Measurements from ENCODE around the gene BANP.
"Not testable (repeated sequence)": the region's sequence is repeated elsewhere in the genome, so short reads cannot be mapped to it uniquely, and the experiment has no call there.

Gene BANP

GRCh38 chr16:87950765-87951551 lies at the start of gene BANP:
BANP (plus strand) TSS chr16:87951434; CDS start chr16:87975116, 23,682 bp downstream.
- peak; percentile 97 for DNase-seq

- not testable (repeated sequence) for DNase-seq
Measured at GRCh38 chr16:87904963-87905362, 46.3 kb upstream of the BANP start.

- not testable (repeated sequence) for DNase-seq
Measured at GRCh38 chr16:87905521-87905920, 45.7 kb upstream of the BANP start.

- not testable (repeated sequence) for DNase-seq
Measured at GRCh38 chr16:87908101-87908500, 43.1 kb upstream of the BANP start.

GRCh38 chr16:87909203-87909935 lies 41.9 kb upstream of the BANP start:
- DNase-seq = peak; percentile 38

- DNase-seq = peak; percentile 68
Measured at GRCh38 chr16:87911106-87911763, 40.0 kb upstream of the BANP start.

- not testable (repeated sequence) for DNase-seq
Measured at GRCh38 chr16:87912691-87913090, 38.5 kb upstream of the BANP start.

- DNase-seq = not testable (repeated sequence)
Measured at GRCh38 chr16:87914021-87914725, 37.1 kb upstream of the BANP start.

GRCh38 chr16:87914812-87915211 lies 36.4 kb upstream of the BANP start:
- DNase-seq = no peak

- no peak for DNase-seq
Measured at GRCh38 chr16:87917503-87917902, 33.7 kb upstream of the BANP start.

GRCh38 chr16:87918338-87918737 lies 32.9 kb upstream of the BANP start:
- no peak for DNase-seq

GRCh38 chr16:87918866-87919680 lies 32.2 kb upstream of the BANP start:
- DNase-seq = no peak

GRCh38 chr16:87919681-87919994 lies 31.6 kb upstream of the BANP start:
- DNase-seq = no peak

- DNase-seq = no peak
Measured at GRCh38 chr16:87921236-87921773, 29.9 kb upstream of the BANP start.

GRCh38 chr16:87922250-87922871 lies 28.9 kb upstream of the BANP start:
- DNase-seq = no peak

GRCh38 chr16:87924041-87924810 lies 27.0 kb upstream of the BANP start:
- no peak for DNase-seq

GRCh38 chr16:87924811-87925670 lies 26.2 kb upstream of the BANP start:
- no peak for DNase-seq

- DNase-seq = no peak
Measured at GRCh38 chr16:87926246-87927194, 24.7 kb upstream of the BANP start.

GRCh38 chr16:87927195-87927562 lies 24.1 kb upstream of the BANP start:
- no peak for DNase-seq

Measured in HCEC 1CT (cell line).